ENCODE data around the gene CAPN15. TPM values are rescaled to one million over a fixed set of nuclear protein-coding genes. Genes with fewer than 3 reads are reported as not detected.

CAPN15 gene
- total and polyA plus RNA-seq, 2 of the 4 experiments (the other 2 are of a cell fraction): 9.3 to 24.3 TPM

- Histone ChIP-seq H2AK9ac (replicated peaks; ENCODE audit: low read depth, low read length, poor library complexity) (peak overlapping the region; percentile 93), H2AK5ac (ENCODE audit: low read depth, low read length) (peak overlapping the region; percentile 40; the same call in 1 of the 2 replicates), H3K79me1 (ENCODE audit: low read depth in 1 of 2, low read length in 2 of 2) (peaks cover 19 to 45% of the 10 kb centered on the region in 2 experiments; a peak in 3 of 4 replicates), H2BK20ac (ENCODE audit: low read depth, low read length) (no peak overlapping the region), H3K4me1 (ENCODE audit: control insufficient read depth, insufficient read depth, low read length) (peaks cover 18% of the 10 kb centered on the region), H4K8ac (ENCODE audit: low read depth in 2 of 2, low read length in 2 of 2) (peak overlapping the region in 1 of 2 experiments; percentile 21; a peak in 1 of 4 replicates), H2BK15ac (ENCODE audit: low read depth, low read length) (no peak overlapping the region), H2AFZ (replicated peaks; ENCODE audit: low read length, poor library complexity) (peak overlapping the region; percentile 70), H3K4me3 (ENCODE audit: insufficient read depth, low read depth, low read length) (no peak overlapping the region), H3K4ac (ENCODE audit: low read depth, low read length) (peak overlapping the region; percentile 40; the same call in 1 of the 2 replicates), H3K4me2 (ENCODE audit: low read depth, low read length) (no peak overlapping the region), H3K18ac (ENCODE audit: low read depth, low read length) (no peak overlapping the region), H3K9me1 (ENCODE audit: insufficient read depth, low read length) (peaks cover 17% of the 10 kb centered on the region; the same call in 1 of the 2 replicates), H3K27me3 (ENCODE audit: control insufficient read depth, insufficient read depth, low read length) (no peaks in the 10 kb centered on the region), H4K5ac (ENCODE audit: low read depth, low read length) (no peak overlapping the region), H4K91ac (ENCODE audit: insufficient read depth, low read depth, low read length) (no peak overlapping the region), H3K23ac (ENCODE audit: low read depth, low read length) (peak overlapping the region; percentile 75; the same call in 1 of the 2 replicates), H4K20me1 (ENCODE audit: insufficient read depth, low read length) (peaks cover 20% of the 10 kb centered on the region), H3K9me3 (ENCODE audit: control insufficient read depth, insufficient read depth, low read length) (no peaks in the 10 kb centered on the region), H3K9ac (ENCODE audit: low read depth, low read length) (no peak overlapping the region), H3K56ac (ENCODE audit: extremely low read depth, insufficient read depth, low read length) (no peak overlapping the region), H3K14ac (replicated peaks; ENCODE audit: low read depth, low read length) (no peak overlapping the region), H2BK5ac (ENCODE audit: low read depth, low read length, poor library complexity, severe bottlenecking) (no peak overlapping the region), H3K36me3 (ENCODE audit: control insufficient read depth, insufficient read depth, low read length) (peaks cover 2% of the 10 kb centered on the region; the same call in 1 of the 2 replicates), H3K27ac (ENCODE audit: insufficient read depth, low read length) (no peak overlapping the region), H2BK120ac (ENCODE audit: low read depth, low read length) (no peak overlapping the region)
- in situ Hi-C loops (cut with MboI; ENCODE audit: low sequenced_read_pairs): no loop called here
- no TSS peak for BruUV-seq (replicated peaks)
- ChIA-PET POLR2A (ENCODE audit: unreplicated experiment) (no interaction called here), CTCF (no interaction called here)
- no peak for TF ChIP-seq RAD21 (IDR thresholded peaks at IDR 0.05; ENCODE audit: low read length)
- no peak for DNase-seq
- intact Hi-C loops (cut with micrococcal nuclease): no loop called here
- no peak for ATAC-seq (ENCODE audit: low read depth)
- WGBS, 2 experiments (ENCODE audit: extremely low coverage in 2 of 2, insufficient read length in 1 of 2): 88% methylated on average over 3 of the region's 14 CpGs; no CpG with 5 or more reads in 1 of the 2 experiments
- dilution Hi-C loops (cut with HindIII; ENCODE audit: low sequenced_read_pairs, unreplicated experiment): no loop called here
These were observed 59.4 kb downstream of the CAPN15 start for GRCh38 chr16:586645-587590.

Data from IMR-90 (cell line).